GM12874 (cell line): Measurements from ENCODE around the gene DHRSX.

Experiments used
- CTCF ChIP-seq: IDR thresholded peaks from 2 replicates; pipeline ENCODE4 v1.5.1; 2011; ENCODE audit warnings: low read depth, mild to moderate bottlenecking, control low read depth, low read length, moderate library complexity; ENCODE audit not compliant: insufficient read depth

DHRSX gene

DNA sequence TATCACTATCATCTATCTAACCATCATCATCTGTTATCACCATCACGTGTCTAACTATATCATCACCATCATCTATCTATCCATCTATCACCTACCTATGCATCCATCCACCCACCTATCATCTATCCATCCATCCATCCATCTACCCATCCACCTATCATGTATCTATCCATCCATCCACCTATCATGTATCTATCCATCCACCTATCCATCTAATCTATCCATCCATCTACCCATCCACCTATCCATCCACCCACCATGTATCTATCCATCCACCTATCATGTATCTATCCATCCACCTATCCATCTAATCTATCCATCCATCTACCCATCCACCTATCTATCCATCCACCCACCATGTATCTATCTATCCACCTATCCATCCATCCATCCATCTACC is 316.7 kb downstream of the DHRSX start:
- TF ChIP-seq CTCF = no peak

GRCh38 chrX:2183193-2183725 is 317.5 kb downstream of the DHRSX start:
- no peak for TF ChIP-seq CTCF

- no peak for TF ChIP-seq CTCF
Measured at GRCh38 chrX:2177541-2177940, 323.2 kb downstream of the DHRSX start.

GRCh38 chrX:2176733-2177132 is 324.0 kb downstream of the DHRSX start:
- no peak for TF ChIP-seq CTCF

DNA sequence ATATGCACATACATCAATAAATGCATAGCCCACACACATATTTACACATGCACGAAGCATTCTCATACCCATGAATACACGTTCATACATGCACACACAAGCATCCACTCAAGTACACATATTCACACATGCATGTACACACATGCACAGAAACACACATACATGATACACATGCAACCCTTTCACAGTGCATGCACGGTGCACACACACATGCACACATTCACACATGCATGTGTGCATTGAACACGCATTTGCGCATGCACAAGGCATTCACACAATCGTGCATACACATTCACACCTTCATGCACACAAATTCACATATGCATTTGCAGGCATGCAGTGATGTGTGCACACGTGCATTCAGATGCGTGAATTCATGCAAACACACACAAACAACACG is 324.5 kb downstream of the DHRSX start:
- TF ChIP-seq CTCF = no peak

DNA sequence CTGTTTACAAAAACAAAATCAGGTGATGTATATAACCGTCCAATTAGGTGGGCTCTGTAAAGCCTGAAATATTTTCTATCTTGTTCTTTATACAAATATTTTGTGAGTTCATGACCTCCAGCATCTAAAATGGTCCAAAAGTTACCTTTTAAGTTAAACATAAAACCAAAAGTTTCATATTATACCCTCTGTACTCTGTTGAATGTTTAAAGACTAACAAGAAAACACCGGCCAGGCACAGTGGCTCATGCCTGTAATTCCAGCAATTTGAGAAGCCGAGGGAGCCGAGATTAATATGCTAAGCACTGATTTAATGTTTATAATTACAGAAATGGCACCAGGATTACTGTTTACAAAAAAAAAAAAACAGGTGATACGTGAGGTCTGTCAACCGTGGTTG is 328.4 kb downstream of the DHRSX start:
- no peak for TF ChIP-seq CTCF
